COR-L47 (cell line): Measurements from ENCODE around the gene CAST.
A peak's percentile ranks its signal among the peaks of the same experiment; 100 is the strongest.
"Not testable (repeated sequence)": the region's sequence is repeated elsewhere in the genome, so short reads cannot be mapped to it uniquely, and the experiment has no call there.

Source experiments
- DNase-seq: peaks from one replicate; lab custom pipeline; 2025; lab: John Stamatoyannopoulos, UW

CAST gene

DNA sequence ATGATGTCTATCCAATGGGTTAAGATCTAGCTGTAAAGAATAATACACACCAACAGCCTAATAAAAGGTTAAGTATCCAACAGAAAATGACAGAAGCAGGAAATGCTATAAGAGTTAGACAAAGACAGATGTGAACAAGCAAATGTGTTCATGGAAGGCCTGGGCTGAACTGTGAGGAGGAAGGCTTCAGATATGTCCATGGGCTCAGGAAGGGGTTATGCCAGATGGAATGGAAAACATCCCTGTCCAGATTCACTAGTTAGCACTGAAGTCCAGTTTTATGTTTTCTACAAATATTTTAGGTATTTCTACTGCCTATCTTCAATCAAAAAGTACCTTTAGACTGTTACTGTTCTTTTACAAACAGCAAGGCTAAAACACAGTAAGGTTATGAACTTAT is 118.5 kb downstream of the CAST start:
- DNase-seq, result no peak

DNA sequence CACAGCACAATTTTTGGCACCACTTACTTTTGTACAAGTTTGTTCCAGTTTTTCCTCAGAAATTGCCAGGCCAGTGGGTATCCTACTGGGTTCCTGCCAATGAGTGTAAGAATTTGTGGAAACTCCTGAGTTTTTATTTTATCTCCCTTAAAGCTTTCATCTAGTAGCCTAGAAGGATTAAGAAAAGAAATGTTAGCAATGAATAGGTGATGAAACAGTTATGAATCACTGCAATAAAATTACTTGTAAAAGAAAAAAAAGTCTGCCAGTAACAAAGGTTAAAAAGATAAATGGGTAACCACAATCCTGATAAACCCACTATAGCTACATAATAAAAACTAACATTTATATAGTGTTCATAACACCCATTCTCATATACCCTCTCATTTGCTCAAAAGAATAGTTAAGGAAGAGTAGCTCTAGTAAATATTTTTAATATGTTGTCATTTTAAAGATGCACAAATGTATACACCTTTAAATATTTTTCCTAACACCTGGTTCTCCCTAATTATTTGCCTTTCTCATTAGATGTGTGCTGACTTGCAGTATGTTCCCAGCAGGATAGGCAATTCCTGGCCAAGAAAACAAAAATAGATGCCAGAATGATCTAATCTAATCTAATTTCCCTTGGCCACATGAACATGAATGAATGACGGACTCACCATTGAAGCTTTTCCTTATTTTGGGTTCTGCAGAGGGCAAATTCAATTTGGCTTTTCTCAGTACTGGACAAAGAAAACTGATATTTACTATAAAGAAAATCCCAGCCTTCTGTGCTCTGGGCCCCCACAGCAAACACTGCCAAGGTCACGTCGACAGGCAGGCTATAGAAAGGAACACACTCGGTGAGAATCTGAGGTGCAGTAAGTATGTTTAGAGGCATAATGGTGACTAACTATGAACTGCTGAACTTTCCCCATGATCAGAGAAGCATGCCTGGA is 119.1 kb downstream of the CAST start:
- peak; percentile 56 for DNase-seq

DNA sequence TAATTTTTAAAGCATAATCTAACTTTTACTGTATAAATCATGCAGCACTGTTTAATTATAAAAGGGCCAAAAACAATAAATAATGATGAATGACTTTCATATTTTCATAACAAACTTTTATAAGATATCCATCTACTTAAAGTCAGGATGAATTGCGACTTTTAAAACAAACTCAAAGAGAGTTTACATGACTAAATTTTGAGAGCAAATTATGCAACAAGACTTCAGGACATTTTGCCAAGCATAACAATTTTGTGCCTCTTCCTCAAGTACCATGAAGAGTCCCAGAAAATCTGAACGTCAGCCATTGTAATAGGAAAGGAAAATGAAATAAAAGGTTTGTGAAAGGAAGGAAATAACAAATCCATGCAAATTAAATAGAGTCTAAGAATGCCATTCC is 121.2 kb downstream of the CAST start:
- DNase-seq, result no peak

DNA sequence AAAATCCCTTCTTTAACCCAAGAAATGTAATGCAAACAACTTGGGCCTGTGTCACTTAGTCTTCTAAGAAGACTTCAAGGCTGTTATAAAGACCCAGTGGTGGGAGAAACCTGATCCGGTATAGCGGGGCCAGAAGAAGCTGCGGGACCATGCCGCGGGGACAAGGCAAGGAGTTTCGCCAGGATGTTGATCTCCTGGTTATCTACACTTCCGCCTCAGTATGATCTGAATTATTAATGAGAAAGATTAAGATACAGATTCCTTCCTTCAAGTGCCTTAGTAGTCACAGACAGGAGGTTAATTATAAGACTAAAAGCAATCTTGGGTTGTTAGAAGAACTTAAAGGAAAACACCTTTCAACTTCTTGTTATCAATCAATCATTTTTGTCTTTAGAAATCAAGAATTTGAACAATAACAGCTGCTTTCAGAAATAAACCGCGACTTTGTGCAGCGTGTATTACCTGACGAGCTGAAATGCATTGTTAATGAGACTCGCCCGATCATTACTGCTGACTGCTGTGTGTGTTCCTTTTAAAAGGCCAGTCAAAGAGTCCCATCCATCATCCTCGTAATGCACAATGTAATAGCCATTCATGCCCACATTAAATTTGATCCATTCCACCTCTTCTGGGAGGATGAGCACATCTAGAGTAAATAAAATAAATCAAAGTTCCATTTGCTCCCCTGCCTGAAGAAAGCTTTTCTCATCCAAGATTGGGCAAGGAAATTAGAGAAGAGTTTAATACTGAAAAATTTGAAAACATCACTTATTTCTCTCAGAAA is 123.3 kb downstream of the CAST start:
- peak; percentile 25 for DNase-seq

DNA sequence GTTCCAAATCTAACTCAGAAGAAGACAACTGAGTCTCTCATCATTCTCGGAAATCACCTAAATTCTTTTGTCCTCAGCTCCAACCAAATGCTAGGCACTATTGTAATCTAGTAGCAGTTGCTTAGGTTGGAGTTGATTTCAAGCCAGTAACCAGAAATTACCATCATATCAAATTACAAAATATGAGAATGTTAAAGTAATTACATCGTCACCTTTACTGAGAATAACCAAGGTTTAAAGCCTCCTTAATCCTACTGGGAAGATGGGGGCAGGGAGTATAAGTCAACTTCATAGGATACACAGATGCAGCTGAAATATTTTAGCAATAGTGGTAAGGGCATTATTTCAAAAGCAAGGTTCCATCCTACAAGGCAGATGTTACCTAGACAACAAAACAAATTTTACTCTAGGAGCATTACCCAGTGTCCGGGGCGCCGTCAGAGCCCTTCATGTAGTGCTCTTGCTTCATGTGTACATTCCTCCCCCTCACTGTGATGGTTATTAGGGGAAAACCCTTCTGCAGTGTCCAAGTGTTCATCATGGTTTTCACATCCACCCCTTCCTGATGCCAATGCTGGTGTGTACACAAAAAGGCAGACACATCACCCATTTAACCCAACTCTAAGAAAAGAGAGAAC is 126.1 kb downstream of the CAST start:
- peak; percentile 9 for DNase-seq

DNA sequence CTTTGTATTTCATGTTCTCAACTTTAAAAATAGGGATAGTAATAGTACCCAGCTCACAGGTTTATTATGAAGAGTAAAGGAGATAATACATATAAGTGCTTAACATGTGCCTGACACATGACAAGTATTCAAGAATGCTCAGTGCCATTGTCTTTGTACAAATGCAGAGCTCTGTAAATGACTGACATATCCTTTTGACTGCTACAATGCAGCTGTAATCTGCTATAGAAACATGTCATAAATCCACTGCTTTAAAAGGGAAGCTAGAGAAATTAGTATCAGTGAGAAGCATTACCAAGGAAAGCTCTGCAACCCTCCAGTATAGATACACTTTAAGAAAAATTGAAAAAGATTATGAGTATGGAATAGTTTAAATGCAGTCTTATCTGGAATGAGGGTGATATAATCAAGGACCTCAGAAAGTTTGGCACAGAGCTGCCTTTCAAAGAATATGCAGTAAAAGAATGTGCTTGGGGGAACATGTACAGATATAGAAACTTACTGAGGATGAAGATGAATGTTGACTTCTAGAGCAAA is 127.7 kb downstream of the CAST start:
- no peak for DNase-seq

DNA sequence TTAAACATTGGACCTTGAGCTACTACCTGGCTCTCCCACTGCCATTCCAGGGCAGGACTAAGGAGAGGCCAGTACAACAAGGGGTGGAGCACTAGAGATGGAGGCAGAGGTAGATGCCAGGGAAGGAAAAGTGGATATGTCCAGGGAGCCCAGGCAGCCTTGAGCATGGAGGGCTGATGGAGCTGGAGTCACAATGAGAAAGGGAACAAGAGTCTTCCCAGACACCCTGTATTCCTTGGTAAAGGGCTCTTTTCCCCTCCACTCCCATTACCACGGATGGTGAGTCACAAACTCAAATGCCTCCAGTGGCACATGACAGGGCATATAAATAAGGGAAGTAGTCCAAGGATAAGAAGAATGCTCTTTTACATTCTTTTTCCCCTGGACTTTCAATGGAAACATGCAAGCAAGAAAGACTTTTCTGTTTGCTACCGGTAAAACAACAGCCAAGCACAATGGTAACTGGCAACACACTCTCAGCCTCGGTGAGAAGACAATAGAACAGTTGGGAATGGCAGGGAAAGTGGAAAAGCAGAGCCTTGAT is 128.9 kb downstream of the CAST start:
- DNase-seq, result no peak

DNA sequence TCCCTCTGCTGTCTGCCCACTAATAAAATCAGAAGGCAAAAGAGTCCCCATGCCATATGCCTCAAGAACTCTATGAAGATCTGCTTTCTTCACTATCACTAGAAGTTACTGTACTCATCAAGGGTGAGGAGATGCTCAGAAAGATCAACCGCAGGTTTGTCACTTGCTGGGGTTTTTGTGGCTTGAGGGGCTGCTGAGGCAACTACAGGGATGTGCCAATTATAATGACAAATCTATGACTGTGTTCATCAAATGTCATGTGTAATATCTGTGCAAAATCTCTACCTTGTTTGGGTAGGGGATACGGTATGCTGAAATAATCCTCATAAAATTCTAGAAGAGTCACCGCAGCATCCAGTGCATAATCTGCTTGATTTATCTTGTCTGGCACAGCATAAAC is 132.6 kb downstream of the CAST start:
- no peak for DNase-seq

DNA sequence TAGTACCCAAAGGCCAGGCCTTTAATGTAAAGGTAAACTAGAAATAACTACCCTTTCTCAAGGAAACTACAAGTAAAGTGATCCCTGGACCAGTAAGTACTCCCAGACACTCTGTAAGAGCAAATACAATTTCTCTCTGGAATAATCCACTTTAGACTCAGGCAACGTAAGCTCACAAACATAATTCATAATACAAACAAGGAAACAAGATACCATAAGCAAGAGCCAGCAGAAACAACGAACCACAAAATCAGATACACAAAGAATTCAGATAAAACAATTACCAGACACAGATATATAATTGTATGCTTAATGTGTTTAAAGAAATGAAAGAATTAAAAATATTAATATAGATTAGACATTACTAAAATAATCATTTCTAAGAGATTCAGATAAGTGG is 133.4 kb downstream of the CAST start:
- DNase-seq, result no peak

DNA sequence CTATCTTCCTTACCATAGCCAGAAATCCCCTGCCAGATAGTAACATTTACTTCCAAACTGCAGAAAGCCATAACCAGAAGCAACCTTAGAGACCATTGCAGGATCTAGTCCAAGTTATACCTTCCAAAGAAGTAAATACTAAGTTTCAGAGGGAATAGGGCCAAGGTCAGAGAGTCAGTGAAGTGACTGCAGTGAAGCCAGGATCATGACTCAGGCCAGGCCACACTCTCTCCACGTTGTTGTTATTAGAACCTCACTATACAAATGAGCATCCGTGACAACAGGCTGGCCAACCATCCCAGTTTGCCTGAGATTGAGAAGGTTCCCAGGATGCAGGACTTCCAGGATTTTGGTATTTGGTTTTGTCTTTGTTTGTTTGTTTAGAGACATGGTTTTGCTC is 134.3 kb downstream of the CAST start:
- no peak for DNase-seq

DNA sequence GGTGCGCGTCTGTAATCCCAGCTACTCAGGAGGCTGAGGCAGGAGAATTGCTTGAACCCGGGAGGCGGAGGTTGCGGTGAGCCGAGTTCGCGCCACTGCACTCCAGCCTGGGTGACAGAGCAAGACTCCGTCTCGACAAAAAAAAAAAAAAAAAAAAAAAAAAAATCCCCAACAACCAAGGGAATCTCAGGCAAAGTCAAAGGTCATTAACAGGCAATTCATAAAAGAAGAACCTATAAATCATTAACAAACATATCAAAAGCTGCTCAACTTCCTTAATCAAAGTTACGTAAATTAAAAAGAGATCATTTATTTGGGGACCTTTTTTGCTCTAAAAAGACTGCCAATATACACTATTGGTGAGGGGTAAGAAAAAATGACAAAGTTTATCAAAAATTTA is 139.5 kb downstream of the CAST start:
- DNase-seq, result not testable (repeated sequence)

DNA sequence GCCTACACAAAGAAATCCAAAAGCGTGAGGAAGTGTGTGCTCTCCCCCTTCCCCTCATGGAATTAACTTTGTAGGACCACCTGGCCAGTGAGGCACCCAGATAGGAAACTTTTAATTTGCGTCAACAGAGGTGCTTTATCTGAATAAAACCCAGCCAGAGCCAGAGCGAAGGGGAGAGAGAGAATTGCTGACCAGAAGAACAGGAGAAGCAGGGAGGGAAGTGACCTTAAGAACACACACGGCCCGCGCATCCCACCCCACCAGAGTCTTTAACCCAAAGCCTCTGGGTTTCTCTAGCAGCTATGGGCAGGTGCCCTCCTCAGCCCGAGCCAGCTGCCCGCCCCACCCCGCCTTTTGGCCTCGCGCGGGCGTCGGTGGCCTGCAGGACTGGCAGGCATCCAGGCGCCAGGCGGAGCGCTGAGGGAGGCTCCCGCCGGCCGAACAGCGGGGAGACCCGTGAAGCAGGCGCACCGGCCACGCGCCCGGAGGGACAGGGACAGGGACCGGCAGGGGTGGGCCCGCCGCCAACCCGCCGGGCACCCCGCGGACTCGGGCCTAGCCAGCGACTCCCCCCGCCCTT is 145.0 kb downstream of the CAST start:
- DNase-seq, result peak; percentile 92

DNA sequence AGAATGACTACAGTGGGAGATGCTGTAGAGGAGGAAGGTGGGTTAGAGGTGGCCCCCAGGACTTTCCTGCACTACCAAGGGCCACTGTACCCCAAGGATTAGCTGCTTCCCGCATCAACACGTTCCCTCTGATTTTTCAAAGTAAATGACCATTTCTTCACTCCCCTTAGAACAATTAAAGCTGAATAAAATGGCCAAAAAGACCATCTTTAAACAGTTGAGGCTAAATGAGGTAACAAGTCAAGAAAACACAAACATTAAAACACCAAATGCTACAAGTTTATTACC is 146.3 kb downstream of the CAST start:
- no peak for DNase-seq

DNA sequence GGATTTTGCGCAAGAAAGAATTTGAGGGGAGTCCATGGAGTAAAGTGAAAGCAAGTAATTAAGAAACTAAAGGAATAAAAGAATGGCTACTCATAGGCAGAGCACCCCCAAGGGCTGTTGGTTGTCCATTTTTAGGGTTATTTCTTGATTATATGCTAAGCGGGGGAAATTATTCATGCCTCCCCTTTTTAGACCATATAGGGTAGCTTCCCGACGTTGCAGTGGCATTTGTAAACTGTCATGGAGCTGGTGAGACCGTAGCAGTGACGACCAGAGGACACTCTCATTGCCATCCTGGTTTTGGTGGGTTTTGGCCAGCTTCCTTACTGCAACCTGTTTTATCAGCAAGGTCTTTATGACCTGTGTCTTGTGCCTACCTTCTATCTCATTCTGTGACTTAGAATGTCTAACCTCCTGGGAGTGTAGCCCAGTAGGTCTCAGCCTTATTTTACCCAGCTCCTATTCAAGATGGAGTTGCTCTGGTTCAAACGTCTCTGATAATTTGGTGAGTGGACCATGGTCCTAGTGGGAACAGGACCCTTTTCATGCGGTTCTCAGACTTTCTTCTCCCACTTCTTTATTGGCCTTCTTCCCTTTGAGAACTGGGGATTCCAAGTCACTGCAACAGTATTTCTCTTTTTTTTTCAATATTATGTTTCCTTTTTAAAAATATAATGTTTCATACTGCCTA is 146.8 kb downstream of the CAST start:
- DNase-seq, result no peak

DNA sequence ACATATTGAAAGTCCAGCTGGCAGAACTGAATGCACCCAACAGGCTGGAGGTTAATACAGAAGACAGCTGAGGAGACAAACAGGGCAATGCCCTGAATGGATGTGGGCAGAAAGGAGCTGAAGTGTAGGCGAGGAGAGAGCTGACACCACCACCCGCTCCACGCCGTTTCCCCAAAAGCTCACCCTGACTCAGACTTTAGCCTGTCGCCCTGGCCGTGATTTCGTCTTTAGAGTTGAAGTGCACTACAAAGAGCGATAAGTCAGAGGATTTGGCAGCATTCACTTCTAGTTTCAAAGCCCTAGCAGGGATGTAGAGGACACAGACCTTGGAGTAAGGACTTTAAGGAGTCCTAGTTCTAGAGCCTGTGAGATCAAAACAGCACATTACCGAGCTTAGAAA is 147.7 kb downstream of the CAST start:
- no peak for DNase-seq

DNA sequence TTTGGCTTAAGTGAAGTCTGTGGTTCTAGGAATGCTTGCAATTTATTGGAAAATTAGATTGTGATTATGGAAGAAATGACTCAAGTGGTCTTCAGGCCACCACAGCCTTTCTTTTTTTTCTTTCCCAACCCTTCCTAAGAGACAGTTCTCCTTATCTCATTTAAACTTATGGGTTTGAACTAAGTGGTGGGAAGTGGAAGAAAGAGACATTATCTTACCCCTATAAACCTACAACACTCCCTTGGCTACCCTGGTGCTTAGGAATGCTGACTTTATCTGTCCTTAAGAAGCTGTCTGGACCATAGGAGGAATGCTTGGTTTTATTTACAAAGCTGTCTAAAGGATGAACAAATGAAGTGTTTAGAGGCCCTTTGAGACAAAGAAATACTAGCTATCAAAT is 150.7 kb downstream of the CAST start:
- DNase-seq, result no peak

DNA sequence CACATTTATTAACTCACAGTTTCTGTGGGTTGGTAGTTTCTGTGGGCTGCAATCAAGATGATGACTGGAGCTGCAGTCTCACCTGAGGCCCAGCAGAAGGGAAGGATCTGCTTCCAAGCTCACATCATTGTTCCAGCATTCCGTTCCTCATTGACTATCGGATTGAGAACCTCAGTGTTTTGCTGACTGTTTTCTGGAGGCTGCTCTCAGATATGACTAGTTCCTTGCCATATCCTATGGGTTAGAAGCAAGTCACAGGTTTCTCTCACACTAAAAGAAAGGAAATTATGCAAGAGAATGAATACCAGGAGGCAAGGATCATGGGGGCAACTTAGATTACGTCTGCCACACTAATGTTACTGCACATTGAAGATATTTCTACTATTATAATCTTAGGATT is 151.9 kb downstream of the CAST start:
- no peak for DNase-seq

DNA sequence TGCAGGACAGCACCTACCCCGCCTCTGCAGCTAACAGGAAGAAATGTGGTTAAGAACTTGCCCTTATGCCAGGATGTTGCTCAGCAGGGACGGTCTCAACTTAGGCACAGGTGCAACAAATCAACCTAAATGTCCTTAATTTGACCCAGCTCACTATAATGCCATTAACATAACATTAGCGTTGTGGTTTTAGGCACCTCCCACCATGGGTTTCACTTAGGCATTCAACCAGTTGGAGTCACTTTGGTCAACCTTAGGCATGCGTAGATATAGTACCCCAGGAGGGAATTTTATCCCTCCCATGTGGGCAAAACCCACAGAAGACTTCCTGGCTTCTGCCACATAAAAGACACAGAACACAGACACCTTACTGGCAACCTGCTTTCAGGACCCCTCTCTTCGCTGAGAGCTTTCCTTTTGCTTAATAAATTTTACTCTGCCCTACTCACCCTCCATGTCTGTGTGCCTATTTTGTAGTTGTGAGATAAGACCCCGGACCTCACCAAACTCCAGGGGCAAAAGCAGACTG is 154.3 kb downstream of the CAST start:
- DNase-seq, result no peak

DNA sequence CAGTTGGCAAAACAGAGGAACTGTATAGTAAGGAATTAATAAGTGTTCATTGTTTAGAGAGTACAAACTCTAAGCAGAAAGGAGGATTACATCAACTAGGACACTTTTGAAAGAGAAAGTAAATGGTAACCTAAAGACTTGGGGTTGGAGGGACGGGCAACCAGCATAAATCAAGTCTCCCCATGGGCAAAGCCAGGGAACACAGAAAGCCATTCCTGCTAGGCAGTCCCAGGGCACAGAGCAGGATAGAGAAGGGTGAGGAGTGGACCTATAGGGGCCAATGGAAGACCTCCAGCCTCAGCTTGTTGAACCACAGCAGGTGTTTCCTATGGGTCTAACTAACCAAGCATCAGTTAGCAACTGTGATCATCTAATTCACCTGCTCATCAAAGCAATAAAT is 154.8 kb downstream of the CAST start:
- DNase-seq, result no peak

DNA sequence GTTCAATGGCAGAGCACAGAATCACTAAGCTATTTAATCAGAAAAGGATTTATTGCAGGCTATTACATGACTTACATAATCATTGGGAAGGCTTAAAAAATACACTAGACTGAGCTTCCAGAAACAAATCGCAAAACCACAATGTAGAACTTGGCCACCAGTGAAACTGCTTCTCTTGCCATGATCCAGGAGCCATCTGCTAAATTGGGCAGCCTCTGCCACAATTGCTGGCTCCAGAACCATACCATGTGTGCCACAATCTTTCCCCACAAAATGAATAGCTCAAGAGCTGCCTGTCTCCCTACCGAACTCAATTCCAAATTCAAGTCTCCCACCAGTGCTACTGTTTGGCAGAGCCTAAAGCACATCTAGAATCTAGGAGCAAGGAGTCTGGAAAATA is 155.3 kb downstream of the CAST start:
- DNase-seq, result no peak

DNA sequence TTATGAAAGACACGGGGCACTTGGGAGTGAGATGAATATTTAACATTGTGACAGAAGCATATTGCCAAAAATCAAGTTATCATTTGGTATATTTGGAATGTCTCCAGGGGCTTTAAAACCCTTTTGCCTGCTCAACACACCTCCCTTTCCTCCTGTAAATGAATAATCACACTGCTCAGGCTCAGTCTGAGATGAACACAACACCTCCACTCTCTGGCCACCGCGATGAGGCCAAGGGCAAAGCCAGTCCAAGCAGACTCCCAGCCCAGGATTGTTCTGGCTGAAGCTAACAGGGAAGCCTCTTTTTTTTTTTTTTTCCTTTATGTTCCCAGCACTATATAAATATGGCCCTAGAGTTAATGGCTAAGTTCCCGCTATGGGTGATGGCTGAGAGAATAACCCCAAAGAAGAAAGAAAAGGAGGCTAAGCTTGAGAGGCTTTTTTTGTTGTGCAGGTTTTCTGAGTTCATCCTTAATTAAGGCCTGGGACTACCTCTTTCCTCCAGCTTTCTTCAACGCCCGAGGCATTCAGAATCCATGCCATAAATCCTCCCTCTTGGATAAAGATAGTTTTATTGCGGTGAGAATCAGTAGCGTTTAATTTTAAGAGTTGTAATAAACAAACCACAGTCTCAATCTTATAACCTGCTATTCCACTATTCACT is 156.1 kb downstream of the CAST start:
- no peak for DNase-seq
